GM19324 (cell line): ENCODE measurements around the gene ATOX1.
A peak's percentile ranks its signal among the peaks of the same experiment; 100 is the strongest.

Experiments
- ATAC-seq: cut with Tn5 transposase; IDR thresholded peaks from one replicate; pipeline ENCODE4 v1.9.1; 2021; ENCODE audit warnings: mild to moderate bottlenecking, moderate library complexity; ENCODE audit not compliant: unreplicated experiment, low FRiP score

The ATOX1 gene

GRCh38 chr5:151770383-151771258 lies 12.2 kb upstream of the ATOX1 start:
- peak; percentile 33 for ATAC-seq

- no peak for ATAC-seq
Measured at GRCh38 chr5:151766975-151767374, 8.5 kb upstream of the ATOX1 start.

GRCh38 chr5:151764801-151765200 lies 6.4 kb upstream of the ATOX1 start:
- ATAC-seq: no peak

GRCh38 chr5:151758141-151758429 lies 346 bp downstream of the ATOX1 start:
- ATAC-seq: peak; percentile 10

GRCh38 chr5:151757233-151758140 lies 944 bp downstream of the ATOX1 start:
- ATAC-seq: no peak

GRCh38 chr5:151755383-151755782 lies 3.0 kb downstream of the ATOX1 start:
- ATAC-seq: no peak

- ATAC-seq: no peak
Measured at GRCh38 chr5:151751593-151751992, 6.8 kb downstream of the ATOX1 start.

GRCh38 chr5:151751091-151751490 lies 7.3 kb downstream of the ATOX1 start:
- ATAC-seq: no peak

- no peak for ATAC-seq
Measured at GRCh38 chr5:151750121-151750520, 8.3 kb downstream of the ATOX1 start.

GRCh38 chr5:151745071-151745705 lies 13.2 kb downstream of the ATOX1 start:
- no peak for ATAC-seq

GRCh38 chr5:151743530-151743929 lies 14.9 kb downstream of the ATOX1 start:
- no peak for ATAC-seq

GRCh38 chr5:151742870-151743294 lies 15.5 kb downstream of the ATOX1 start:
- no peak for ATAC-seq

GRCh38 chr5:151741678-151742423 lies 16.6 kb downstream of the ATOX1 start:
- no peak for ATAC-seq

- ATAC-seq: peak; percentile 25
Measured at GRCh38 chr5:151740958-151741373, 17.5 kb downstream of the ATOX1 start.

- ATAC-seq: peak; percentile 67
Measured at GRCh38 chr5:151740336-151740942, 18.0 kb downstream of the ATOX1 start.

- no peak for ATAC-seq
Measured at GRCh38 chr5:151739939-151740335, 18.5 kb downstream of the ATOX1 start.

GRCh38 chr5:151739395-151739794 lies 19.0 kb downstream of the ATOX1 start:
- no peak for ATAC-seq

- no peak for ATAC-seq
Measured at GRCh38 chr5:151738125-151738848, 20.1 kb downstream of the ATOX1 start.

- no peak for ATAC-seq
Measured at GRCh38 chr5:151737431-151737830, 21.0 kb downstream of the ATOX1 start.
